Suppressor macrophage treated with lipopolysaccharide for 4 hours (primary cell): ENCODE measurements around the gene TNRC18.
A peak's percentile ranks its signal among the peaks of the same experiment; 100 is the strongest.
"Not testable (repeated sequence)": the region's sequence is repeated elsewhere in the genome, so short reads cannot be mapped to it uniquely, and the experiment has no call there.

ENCODE experiments used
- DNase-seq: peaks from one replicate; pipeline ENCODE4 v3.0.0-alpha.2; 2020

The TNRC18 gene

GRCh38 chr7:5423306-5423975 lies at the start of gene TNRC18:
TNRC18 (minus strand) TSS chr7:5423834; CDS start chr7:5421246, 2,588 bp downstream.
- DNase-seq, result peak; percentile 65

GRCh38 chr7:5472432-5473315 lies 49.0 kb upstream of the TNRC18 start:
- DNase-seq, result no peak

GRCh38 chr7:5471623-5472022 lies 48.0 kb upstream of the TNRC18 start:
- not testable (repeated sequence) for DNase-seq

- no peak for DNase-seq
These were observed 47.2 kb upstream of the TNRC18 start for GRCh38 chr7:5470816-5471215.

- no peak for DNase-seq
These were observed 46.5 kb upstream of the TNRC18 start for GRCh38 chr7:5470167-5470532.

GRCh38 chr7:5469375-5470166 lies 45.9 kb upstream of the TNRC18 start:
- no peak for DNase-seq

GRCh38 chr7:5467645-5468044 lies 44.0 kb upstream of the TNRC18 start:
- no peak for DNase-seq

GRCh38 chr7:5466551-5466950 lies 42.9 kb upstream of the TNRC18 start:
- no peak for DNase-seq

- DNase-seq, result no peak
These were observed 39.4 kb upstream of the TNRC18 start for GRCh38 chr7:5463031-5463430.

- DNase-seq, result no peak
These were observed 38.6 kb upstream of the TNRC18 start for GRCh38 chr7:5462216-5462615.

GRCh38 chr7:5458921-5459480 lies 35.4 kb upstream of the TNRC18 start:
- DNase-seq, result no peak

GRCh38 chr7:5457245-5457735 lies 33.7 kb upstream of the TNRC18 start:
- no peak for DNase-seq

- DNase-seq, result no peak
These were observed 32.8 kb upstream of the TNRC18 start for GRCh38 chr7:5456409-5456808.

- DNase-seq, result no peak
These were observed 32.1 kb upstream of the TNRC18 start for GRCh38 chr7:5455581-5456219.

GRCh38 chr7:5455175-5455574 lies 31.5 kb upstream of the TNRC18 start:
- no peak for DNase-seq

- no peak for DNase-seq
These were observed 30.9 kb upstream of the TNRC18 start for GRCh38 chr7:5454485-5454884.

- DNase-seq, result no peak
These were observed 30.0 kb upstream of the TNRC18 start for GRCh38 chr7:5453566-5454075.

GRCh38 chr7:5452937-5453540 lies 29.4 kb upstream of the TNRC18 start:
- peak; percentile 30 for DNase-seq

- no peak for DNase-seq
These were observed 28.9 kb upstream of the TNRC18 start for GRCh38 chr7:5452470-5452899.

GRCh38 chr7:5451391-5451790 lies 27.8 kb upstream of the TNRC18 start:
- DNase-seq, result no peak

- peak; percentile 48 for DNase-seq
These were observed 27.1 kb upstream of the TNRC18 start for GRCh38 chr7:5450549-5451327.
